Measurements from ENCODE around the gene SLC6A7.

SLC6A7 gene

GRCh38 chr5:150254774-150255173 lies 64.9 kb downstream of the SLC6A7 start:
- in situ Hi-C loops (cut with HindIII; ENCODE audit: low sequenced_read_pairs): no loop called here

- in situ Hi-C loops (cut with HindIII; ENCODE audit: low sequenced_read_pairs): no loop called here
Observed at GRCh38 chr5:150255659-150256409, 66.0 kb downstream of the SLC6A7 start.

- in situ Hi-C loops (cut with HindIII; ENCODE audit: low sequenced_read_pairs): no loop called here
Observed at GRCh38 chr5:150256410-150257064, 66.7 kb downstream of the SLC6A7 start.

GRCh38 chr5:150257424-150257823 lies 67.6 kb downstream of the SLC6A7 start:
- in situ Hi-C loops (cut with HindIII; ENCODE audit: low sequenced_read_pairs): no loop called here

- in situ Hi-C loops (cut with HindIII; ENCODE audit: low sequenced_read_pairs): no loop called here
Observed at GRCh38 chr5:150258130-150258529, 68.3 kb downstream of the SLC6A7 start.

All from endothelial cell of hepatic sinusoid (primary cell).